Chondrocyte (in vitro differentiated cells): ENCODE results near the gene SLC41A1. TPM values are rescaled to one million over a fixed set of nuclear protein-coding genes. Genes with fewer than 3 reads are reported as not detected.

ENCODE experiments used
- DNase-seq: peaks from one replicate; pipeline ENCODE4 v3.0.0; 2021; ENCODE audit warnings: mixed read lengths, low spot score
- H3K27ac Mint-ChIP-seq: one replicate; pipeline ENCODE4 v1.8.0; 2021; ENCODE audit warnings: mild to moderate bottlenecking, moderate library complexity, mixed read lengths; ENCODE audit not compliant: unreplicated experiment
- H3K27me3 Mint-ChIP-seq: 2 replicates; pipeline ENCODE4 v1.8.0; 2021; ENCODE audit warnings: low read depth, mixed read lengths
- H3K36me3 Mint-ChIP-seq: 2 replicates; pipeline ENCODE4 v1.8.0; 2021; ENCODE audit warnings: low read depth, mixed read lengths
- H3K4me1 Mint-ChIP-seq: 2 replicates; pipeline ENCODE4 v1.8.0; 2021; ENCODE audit warnings: low read depth, mild to moderate bottlenecking, mixed read lengths
- H3K4me3 Mint-ChIP-seq: one replicate; pipeline ENCODE4 v1.8.0; 2021; ENCODE audit warnings: mild to moderate bottlenecking, moderate library complexity, mixed read lengths; ENCODE audit not compliant: unreplicated experiment
- H3K9me3 Mint-ChIP-seq: 2 replicates; pipeline ENCODE4 v1.8.0; 2021; ENCODE audit warnings: low read depth, mixed read lengths
- total RNA-seq: library from RNA; stranded (reverse); gene quantifications from 3 replicates; pipeline ENCODE4 v1.2.1, GENCODE V29; 2021
- TF ChIP-seq, protein P1 (sequence below): fragments of 200-600 bp; sonication (generic); IDR thresholded peaks from 2 replicates; pipeline ENCODE4 v1.5.0; 2021; ENCODE audit warnings: antibody characterized with exemption, mild to moderate bottlenecking, moderate library complexity

SLC41A1 gene
- total RNA-seq, 1 donor from 2014 or later, result 23.5 TPM

DNA sequence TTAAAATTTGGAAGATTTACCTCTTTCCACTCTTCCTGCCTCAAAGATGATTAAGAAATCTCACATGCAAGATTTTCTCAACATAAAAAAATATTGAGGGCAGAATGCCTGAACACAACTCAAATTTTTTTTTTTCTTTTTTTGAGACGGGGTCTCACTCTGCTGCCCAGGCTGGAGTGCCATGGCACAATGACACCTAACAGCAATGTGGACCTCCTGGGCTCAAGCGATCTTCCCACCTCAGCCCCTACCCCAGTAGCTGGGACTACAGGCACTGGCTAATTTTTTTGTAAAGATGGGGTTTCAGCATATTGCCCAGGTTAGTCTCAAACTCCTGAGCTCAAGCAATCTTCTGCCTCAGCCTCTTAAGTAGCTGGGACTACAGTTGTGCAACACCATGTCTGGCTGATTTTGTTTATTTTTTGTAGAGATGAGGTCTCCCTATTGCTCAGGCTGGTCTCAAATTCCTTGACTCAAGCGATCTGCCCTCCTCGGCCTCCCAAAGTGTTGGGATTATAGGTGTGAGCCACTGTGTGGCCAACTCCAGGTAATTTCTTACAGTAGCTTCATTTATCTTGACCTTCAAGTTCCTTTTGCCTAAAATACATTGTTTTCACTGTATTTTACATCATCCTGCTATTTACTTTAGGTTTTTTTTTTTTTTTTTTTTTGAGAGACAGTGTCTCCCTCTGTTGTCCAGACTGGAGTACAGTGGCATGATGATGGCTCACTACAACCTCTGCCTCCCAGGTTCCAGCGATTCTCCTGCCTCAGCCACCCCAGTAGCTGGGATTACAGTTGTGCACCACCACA, 73.4 kb downstream of the SLC41A1 start:
- Mint-ChIP-seq H3K4me1 (peaks cover 34% of the 10 kb centered on the region), H3K27ac (peak overlapping the region; percentile 66), H3K27me3 (no peaks in the 10 kb centered on the region), H3K9me3 (no peaks in the 10 kb centered on the region), H3K4me3 (no peak overlapping the region), H3K36me3 (no peaks in the 10 kb centered on the region)
- no peak for DNase-seq
- TF ChIP-seq, protein P1, sequence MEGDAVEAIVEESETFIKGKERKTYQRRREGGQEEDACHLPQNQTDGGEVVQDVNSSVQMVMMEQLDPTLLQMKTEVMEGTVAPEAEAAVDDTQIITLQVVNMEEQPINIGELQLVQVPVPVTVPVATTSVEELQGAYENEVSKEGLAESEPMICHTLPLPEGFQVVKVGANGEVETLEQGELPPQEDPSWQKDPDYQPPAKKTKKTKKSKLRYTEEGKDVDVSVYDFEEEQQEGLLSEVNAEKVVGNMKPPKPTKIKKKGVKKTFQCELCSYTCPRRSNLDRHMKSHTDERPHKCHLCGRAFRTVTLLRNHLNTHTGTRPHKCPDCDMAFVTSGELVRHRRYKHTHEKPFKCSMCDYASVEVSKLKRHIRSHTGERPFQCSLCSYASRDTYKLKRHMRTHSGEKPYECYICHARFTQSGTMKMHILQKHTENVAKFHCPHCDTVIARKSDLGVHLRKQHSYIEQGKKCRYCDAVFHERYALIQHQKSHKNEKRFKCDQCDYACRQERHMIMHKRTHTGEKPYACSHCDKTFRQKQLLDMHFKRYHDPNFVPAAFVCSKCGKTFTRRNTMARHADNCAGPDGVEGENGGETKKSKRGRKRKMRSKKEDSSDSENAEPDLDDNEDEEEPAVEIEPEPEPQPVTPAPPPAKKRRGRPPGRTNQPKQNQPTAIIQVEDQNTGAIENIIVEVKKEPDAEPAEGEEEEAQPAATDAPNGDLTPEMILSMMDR, result peak; percentile 64

Other genes with a start within 250 kb of the SLC41A1 start
- gene ELK4, start 181.2 kb downstream of the SLC41A1 start, total RNA-seq, result 33.0 to 37.2 TPM (median 35.6 TPM) in 3 replicates
- gene SLC45A3, start 132.7 kb downstream of the SLC41A1 start, total RNA-seq, result 1.6 to 2.9 TPM (median 2.9 TPM) in 3 replicates
- 189 to 223 TPM (median 203 TPM) in 3 replicates for gene NUCKS1, start 63.0 kb downstream of the SLC41A1 start, total RNA-seq
- 17.6 to 27.4 TPM (median 25.5 TPM) in 3 replicates for gene RAB29, start 37.7 kb downstream of the SLC41A1 start, total RNA-seq
- gene PM20D1, start 36.9 kb upstream of the SLC41A1 start, total RNA-seq, result not detected in 3 replicates
- gene SLC26A9, start 130.3 kb upstream of the SLC41A1 start, total RNA-seq, result not detected in 3 replicates
- gene RAB7B, start 190.2 kb upstream of the SLC41A1 start, total RNA-seq, result 3.5 to 4.5 TPM (median 4.4 TPM) in 3 replicates
- not detected in 3 replicates for gene CTSE, start 210.7 kb upstream of the SLC41A1 start, total RNA-seq
- gene RHEX, start 240.0 kb upstream of the SLC41A1 start, total RNA-seq, result not detected in 3 replicates